GM12873 (cell line): ENCODE results near the gene SLC49A3.

Source experiments
- CTCF ChIP-seq: IDR thresholded peaks from 2 replicates; pipeline ENCODE4 v1.5.1; 2012; ENCODE audit warnings: low read depth, mild to moderate bottlenecking, moderate library complexity, low read length, control low read depth; ENCODE audit not compliant: insufficient read depth; ENCODE audit errors: missing control alignments

Gene SLC49A3

GRCh38 chr4:673349-674091, 15.4 kb downstream of the SLC49A3 start:
- no peak for TF ChIP-seq CTCF

GRCh38 chr4:671769-672168, 17.2 kb downstream of the SLC49A3 start:
- no peak for TF ChIP-seq CTCF

- TF ChIP-seq CTCF: no peak
Measured at GRCh38 chr4:667545-667925, 21.4 kb downstream of the SLC49A3 start.

- no peak for TF ChIP-seq CTCF
Measured at GRCh38 chr4:666822-667544, 22.0 kb downstream of the SLC49A3 start.

GRCh38 chr4:666436-666810, 22.5 kb downstream of the SLC49A3 start:
- no peak for TF ChIP-seq CTCF

- TF ChIP-seq CTCF: no peak
Measured at GRCh38 chr4:665751-666435, 23.1 kb downstream of the SLC49A3 start.

GRCh38 chr4:665381-665750, 23.6 kb downstream of the SLC49A3 start:
- no peak for TF ChIP-seq CTCF
